Panc1 (cell line): ENCODE data around the gene KIAA1671.

Experiments
- CTCF ChIP-seq: fragments of 450-650 bp; IDR thresholded peaks from 2 replicates; pipeline ENCODE4 v1.5.1; 2017; ENCODE audit warnings: mild to moderate bottlenecking
- POLR2AphosphoS5 ChIP-seq: IDR thresholded peaks from 2 replicates; pipeline ENCODE4 v1.6.1; 2012; ENCODE audit warnings: mild to moderate bottlenecking, low read depth, low read length, moderate library complexity
- REST ChIP-seq, 2 experiments: IDR thresholded peaks; 2 replicates each; pipeline ENCODE4 v1.6.1; 2011 to 2012; ENCODE audit warnings: low read depth in 2 of 2, control low read depth in 1 of 2, low read length in 1 of 2, mild to moderate bottlenecking in 1 of 2, moderate library complexity in 1 of 2; ENCODE audit not compliant: insufficient read depth in 1 of 2
- SIN3A ChIP-seq: IDR thresholded peaks from 2 replicates; pipeline ENCODE4 v1.6.1; 2012; ENCODE audit warnings: low read depth, mild to moderate bottlenecking, low read length, moderate library complexity, borderline replicate concordance; ENCODE audit not compliant: insufficient read depth
- TCF7L2 ChIP-seq: IDR thresholded peaks from 2 replicates; pipeline ENCODE4 v1.6.1; 2011; ENCODE audit warnings: mild to moderate bottlenecking, low read depth, low read length, inconsistent platforms

- TF ChIP-seq POLR2AphosphoS5 (no peak), CTCF (no peak), REST (IDR thresholded peaks at IDR 0.05; ENCODE audit: insufficient read depth in 1 of 2, low read depth in 2 of 2, low read length in 1 of 2) (no peak), SIN3A (no peak), TCF7L2 (no peak)
Measured at GRCh38 chr22:25119609-25120008, 167.1 kb downstream of the KIAA1671 start.
